HG02973 (cell line): ENCODE results near the gene FAM72D.
"Not testable (repeated sequence)": the region's sequence is repeated elsewhere in the genome, so short reads cannot be mapped to it uniquely, and the experiment has no call there.

ENCODE experiments used
- ATAC-seq: cut with Tn5 transposase; IDR thresholded peaks from one replicate; pipeline ENCODE4 v1.9.1; 2021; ENCODE audit warnings: moderate library complexity; ENCODE audit not compliant: unreplicated experiment

The FAM72D gene

GRCh38 chr1:145082483-145083255, 13.1 kb upstream of the FAM72D start:
- ATAC-seq = not testable (repeated sequence)

DNA sequence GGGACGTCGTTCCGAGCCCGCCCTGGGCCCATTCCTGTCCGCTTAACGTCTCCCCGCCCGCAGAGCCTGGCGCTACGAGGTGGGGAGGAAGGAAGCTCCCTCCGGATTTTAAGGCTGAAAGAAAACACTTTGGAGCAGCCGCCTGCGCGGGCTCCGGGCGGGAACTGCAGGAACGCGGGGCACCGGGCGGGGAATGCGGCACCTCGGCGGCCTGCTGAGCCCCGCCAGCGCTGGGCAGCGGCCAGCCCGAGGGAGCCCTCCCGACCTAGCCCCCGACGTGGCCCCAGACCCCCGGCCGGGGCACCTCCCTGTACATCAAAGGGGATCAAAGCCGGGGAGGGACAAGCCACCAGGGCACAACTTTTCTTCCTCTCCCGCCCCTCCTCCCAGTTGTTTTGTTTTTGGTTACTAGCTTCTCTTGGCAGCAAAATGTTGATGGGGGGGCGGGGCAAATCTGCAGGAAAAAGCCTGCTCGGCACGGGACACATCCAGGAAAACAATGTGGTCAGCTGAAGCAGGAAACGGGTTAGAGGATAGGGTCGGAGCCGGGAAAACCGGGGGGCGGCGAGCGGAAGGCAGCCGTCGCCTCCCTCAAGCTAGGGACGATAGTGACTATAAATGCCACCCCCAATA, 2.1 kb upstream of the FAM72D start:
- ATAC-seq = not testable (repeated sequence)

GRCh38 chr1:145094655-145095211, 1.0 kb upstream of the FAM72D start:
- peak; percentile 3 for ATAC-seq

DNA sequence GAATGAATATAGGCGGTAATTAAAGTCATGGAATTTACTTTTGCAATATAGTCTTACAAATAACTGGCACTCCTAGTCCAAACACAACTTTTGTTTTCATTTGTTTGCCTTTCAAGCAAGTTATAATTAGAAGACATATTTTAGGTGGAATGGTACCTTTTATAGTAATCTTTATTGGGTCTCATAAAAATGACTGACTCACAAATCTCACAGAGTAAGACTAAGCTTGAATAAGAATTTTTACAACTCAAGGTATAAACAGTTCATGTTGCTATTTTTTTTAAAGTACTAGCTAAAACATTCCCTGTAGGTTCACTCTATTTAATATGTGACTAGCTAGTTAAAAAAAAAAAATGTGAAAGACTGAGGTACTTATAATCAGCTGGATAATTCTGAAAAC, 6.0 kb downstream of the FAM72D start:
- not testable (repeated sequence) for ATAC-seq

GRCh38 chr1:145103294-145103693, 7.5 kb downstream of the FAM72D start:
- not testable (repeated sequence) for ATAC-seq

DNA sequence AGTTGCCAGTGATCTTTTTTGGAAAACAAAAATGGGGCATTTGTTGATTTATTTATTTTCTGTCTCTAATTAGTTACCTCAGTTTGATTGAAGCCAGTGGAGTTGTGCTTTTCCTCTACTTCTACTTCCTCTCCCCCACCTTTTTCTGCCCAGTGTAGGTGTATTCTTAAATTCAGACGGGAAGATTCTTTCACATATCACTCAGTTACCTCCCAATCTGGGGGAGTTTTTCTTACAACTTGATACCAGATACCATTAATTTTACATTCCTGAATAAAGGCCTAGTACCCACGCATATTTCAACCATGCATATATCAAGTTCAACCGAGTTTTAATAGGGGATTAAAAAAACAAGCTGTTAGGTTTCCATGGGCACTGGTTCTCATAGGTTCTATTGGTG, 15.9 kb downstream of the FAM72D start:
- not testable (repeated sequence) for ATAC-seq

DNA sequence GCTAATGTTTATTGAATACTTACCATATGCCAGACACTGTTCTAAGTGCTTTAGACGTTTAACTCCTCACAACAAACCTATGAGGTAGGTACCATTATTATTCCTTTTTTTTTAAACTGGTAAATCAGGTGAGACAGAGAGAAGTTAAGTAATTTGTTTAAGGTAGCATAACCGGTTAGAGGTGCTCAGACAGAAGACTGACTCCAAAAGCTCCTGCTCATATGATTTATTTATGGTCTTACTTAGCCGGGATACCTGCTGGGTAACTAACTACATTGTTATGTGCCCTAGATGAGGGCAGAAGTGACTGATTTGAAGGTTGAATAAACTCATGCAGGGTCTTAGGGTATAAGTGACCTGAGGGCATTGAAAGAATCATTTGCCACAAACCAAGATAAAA, 16.9 kb downstream of the FAM72D start:
- not testable (repeated sequence) for ATAC-seq

DNA sequence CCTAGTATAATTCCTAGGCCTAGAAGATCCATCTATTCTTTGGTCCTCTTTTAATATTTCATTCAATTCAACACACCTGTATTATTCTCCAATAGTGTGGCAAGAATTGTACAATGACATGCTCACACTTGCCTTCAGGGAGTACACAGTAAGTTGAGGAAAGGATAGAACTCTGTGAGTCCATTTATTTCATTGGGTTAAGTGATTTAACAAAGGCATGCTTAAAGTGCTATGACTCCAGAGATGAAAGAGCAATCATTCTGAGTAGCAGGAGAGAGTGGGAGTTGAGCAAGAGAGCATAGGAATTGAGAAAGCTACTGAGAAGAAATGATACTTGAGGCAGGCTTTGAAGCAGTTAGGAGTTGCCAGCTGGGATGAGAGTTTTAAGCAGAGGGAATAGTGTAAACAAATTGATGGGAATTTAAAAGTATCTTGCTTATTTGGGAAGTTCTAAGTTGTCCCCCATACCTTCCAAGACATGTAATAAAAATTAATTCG, 18.8 kb downstream of the FAM72D start:
- not testable (repeated sequence) for ATAC-seq

DNA sequence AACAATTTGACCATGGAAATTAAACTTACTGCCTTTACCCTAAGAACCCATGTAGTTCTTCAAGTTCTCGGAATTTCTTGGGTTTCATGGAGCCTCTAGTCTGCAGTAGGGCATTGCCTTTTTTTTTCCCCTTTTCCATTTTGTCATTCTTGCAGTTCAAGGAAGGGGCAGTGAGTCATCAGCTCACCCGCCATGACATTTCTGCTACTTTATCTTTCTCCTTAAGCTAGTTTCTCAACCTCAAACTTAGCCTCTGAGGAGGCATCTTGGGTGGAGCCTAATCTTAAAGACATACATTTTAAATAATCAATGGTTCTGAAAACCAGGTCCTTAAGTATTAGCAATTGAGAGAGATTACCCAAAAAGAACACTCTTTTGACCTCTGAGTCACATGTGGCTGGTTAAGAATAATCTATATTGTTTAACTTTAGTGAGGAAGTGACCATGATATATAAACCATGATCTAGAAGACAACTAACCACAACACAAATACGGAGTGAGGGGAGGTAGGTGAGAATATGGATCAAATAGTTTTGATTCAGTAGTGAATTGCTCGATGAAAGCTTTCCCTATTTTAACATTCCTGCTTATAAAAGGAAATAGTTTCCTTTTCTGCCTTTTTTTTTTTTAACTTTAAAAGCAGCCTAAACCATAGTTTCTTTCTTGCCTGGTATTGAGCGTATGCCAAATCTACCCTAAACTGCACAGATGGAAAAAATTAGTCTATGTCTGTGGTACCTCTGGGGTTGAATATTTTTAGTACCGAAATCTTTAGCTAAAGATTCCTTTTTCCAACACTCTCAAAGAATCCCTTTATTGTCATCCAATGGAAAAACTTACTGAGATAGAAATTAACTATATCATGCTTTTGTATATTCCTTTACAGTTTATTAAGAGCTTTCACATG, 20.1 kb downstream of the FAM72D start:
- not testable (repeated sequence) for ATAC-seq

DNA sequence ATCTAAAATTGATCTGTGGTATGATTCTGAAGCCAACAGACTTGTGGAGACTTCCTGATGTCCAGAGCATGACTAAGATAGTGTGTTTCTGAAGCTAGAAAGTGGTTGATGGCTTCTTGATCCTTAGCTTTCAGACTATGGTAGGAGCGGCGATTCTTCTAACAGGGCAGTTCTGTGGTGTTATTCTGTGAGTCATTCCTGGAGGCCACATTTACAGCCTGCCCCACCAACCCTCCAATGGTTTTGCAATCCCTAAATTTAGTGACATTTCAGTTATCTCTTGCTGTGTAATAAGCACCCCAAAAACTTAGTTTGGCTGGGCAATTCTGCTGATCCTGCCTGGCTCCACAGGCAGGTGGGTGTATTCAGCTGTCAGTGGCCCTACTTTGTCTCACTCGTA, 24.1 kb downstream of the FAM72D start:
- ATAC-seq = not testable (repeated sequence)

- ATAC-seq = not testable (repeated sequence)
These were observed 26.7 kb downstream of the FAM72D start for GRCh38 chr1:145122344-145123061.

DNA sequence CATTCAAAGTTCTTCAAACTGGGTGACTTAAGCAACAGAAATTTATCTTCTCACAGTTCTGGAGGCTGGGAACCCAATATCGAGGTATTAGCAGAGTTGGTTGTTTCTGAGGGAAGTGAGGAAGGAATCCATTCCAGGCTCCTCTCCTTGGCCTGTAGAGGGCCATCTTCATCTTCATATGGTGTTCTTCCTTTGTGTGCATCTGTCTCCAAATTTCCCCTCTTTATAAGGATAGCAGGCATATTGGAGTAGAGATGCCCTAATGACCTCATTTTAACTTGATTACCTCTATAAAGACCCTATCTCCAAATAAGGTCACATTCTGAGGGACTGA, 27.3 kb downstream of the FAM72D start:
- not testable (repeated sequence) for ATAC-seq

- ATAC-seq = not testable (repeated sequence)
These were observed 28.3 kb downstream of the FAM72D start for GRCh38 chr1:145123992-145124641.

DNA sequence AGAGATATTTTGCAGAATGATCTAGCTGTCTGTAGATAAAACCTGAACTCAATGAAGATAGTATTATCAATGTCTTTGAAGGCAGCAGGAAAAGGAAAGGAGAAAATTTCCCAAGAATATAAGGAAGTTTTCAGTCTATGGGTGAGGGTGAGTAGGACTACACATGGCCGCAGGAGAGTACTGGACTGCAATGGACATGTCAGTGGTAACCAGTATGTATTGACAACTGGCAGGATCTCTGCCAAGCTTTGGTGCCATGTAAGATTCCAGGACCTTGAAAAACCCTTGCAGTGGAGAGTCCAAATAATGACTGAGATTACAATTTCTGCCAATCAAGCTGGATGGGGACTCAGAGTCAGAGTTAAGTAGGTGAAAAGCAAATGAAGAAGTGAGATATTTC, 29.3 kb downstream of the FAM72D start:
- ATAC-seq = not testable (repeated sequence)

- ATAC-seq = not testable (repeated sequence)
These were observed 31.4 kb downstream of the FAM72D start for GRCh38 chr1:145127144-145127543.

DNA sequence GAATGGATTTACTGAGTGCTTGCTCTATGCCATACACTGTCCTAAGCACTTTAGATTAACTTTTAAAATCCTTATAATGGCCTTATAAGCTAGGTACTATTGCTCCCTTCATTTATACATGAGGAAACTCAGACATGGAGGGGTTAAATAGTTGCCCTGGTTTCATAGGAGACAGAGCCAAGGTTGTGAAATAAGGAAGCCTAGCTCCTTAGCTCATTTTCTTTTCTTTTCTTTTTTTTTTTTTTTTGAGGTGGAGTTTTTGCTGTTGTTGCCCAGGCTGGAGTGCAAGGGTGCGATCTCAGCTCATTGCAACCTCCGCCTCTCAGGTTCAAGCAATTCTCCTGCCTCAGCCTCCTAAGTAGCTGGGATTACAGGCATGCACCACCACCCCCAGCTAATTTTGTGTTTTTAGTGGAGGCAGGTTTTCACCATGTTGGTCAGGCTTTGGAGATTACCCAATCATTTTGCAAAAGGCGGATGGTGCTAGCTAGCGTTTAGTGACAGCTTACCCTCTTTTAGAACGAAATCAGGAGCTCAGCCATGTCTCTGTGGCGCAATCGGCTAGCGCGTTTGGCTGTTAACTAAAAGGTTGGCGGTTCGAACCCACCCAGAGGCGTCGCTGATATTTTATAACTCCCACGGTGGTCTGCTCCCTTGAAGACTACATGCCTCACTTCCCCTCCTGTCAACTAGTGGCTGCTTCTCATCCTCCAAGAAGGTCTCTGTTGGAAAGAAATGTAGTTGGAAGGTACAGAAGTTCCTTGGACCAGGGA, 33.1 kb downstream of the FAM72D start:
- ATAC-seq = not testable (repeated sequence)

DNA sequence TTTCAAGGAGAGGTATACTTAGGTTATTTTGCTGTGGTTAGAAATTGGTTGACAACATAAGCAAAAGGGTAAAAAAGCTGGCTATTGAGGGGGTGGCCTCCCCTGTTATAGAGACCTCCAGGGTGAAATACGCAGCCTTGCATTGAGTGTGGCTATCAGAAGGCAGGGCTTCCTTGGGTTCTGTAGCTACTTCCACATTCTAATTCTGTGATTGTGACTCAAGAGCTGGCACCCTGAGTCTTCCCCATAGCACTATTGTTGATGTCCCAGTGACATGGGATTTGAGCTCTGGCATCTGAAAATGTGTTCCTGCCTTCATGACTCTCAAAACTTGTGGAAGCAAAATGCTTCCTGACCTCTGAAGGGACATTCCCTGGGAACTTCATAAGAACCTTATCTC, 38.7 kb downstream of the FAM72D start:
- not testable (repeated sequence) for ATAC-seq

- not testable (repeated sequence) for ATAC-seq
These were observed 44.8 kb downstream of the FAM72D start for GRCh38 chr1:145140549-145140948.
